Left lobe of liver (tissue), 2 donors: Measurements from ENCODE around the gene BBLN. TPM values are rescaled to one million over a fixed set of nuclear protein-coding genes. Genes with fewer than 3 reads are reported as not detected.
"Not testable (repeated sequence)": the region's sequence is repeated elsewhere in the genome, so short reads cannot be mapped to it uniquely, and the experiment has no call there.

Source experiments
- ATAC-seq: fragments of 200-7000 bp; cut with Tn5 transposase; one replicate; pipeline ENCODE4 v1.9.1; 2020; ENCODE audit warnings: mild to moderate bottlenecking, moderate library complexity
- DNase-seq: peaks from one replicate; pipeline ENCODE4 v3.0.0-alpha.2; 2020; ENCODE audit warnings: low spot score
- total RNA-seq: library from RNA; stranded (reverse); gene quantifications from one replicate; pipeline ENCODE4 v1.2.1, GENCODE V29; 2021
- donor health status: DM: no; HTN: no; CAD: no; lungs with moderate emphysema.
- donor health status: DM: no; HTN: yes; CAD: no.

Gene BBLN
- 20.8 TPM for total RNA-seq

GRCh38 chr9:128159784-128160602, at the start of gene BBLN:
Gene BBLN, plus strand, starts transcription at chr9:128160265. Its CDS starts 143 bp downstream, at chr9:128160408.
- ATAC-seq (peak; percentile 95), DNase-seq (peak; percentile 97)

DNA sequence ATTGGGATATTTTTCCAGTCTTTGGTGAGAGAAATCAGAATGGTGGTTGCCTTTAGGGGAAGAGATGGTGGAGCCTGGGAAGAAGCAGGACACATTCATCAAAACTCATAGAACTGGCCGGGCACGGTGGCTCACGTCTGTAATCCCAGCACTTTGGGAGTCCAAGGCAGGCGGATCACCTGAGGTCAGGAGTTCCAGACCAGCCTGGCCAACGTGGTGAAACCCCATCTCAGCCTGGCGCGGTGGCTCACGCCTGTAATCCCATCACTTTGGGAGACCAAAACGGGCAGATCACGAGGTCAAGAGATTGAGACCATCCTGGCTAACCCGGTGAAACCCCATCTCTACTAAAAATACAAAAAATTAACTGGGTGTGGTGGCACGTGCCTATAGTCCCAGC, 48.3 kb upstream of the BBLN start:
- not testable (repeated sequence) for DNase-seq, ATAC-seq

GRCh38 chr9:128113526-128114325, 46.3 kb upstream of the BBLN start:
- ATAC-seq (no peak), DNase-seq (no peak)

- DNase-seq (peak; percentile 60), ATAC-seq (no peak)
Measured at GRCh38 chr9:128114326-128115186, 45.5 kb upstream of the BBLN start.

DNA sequence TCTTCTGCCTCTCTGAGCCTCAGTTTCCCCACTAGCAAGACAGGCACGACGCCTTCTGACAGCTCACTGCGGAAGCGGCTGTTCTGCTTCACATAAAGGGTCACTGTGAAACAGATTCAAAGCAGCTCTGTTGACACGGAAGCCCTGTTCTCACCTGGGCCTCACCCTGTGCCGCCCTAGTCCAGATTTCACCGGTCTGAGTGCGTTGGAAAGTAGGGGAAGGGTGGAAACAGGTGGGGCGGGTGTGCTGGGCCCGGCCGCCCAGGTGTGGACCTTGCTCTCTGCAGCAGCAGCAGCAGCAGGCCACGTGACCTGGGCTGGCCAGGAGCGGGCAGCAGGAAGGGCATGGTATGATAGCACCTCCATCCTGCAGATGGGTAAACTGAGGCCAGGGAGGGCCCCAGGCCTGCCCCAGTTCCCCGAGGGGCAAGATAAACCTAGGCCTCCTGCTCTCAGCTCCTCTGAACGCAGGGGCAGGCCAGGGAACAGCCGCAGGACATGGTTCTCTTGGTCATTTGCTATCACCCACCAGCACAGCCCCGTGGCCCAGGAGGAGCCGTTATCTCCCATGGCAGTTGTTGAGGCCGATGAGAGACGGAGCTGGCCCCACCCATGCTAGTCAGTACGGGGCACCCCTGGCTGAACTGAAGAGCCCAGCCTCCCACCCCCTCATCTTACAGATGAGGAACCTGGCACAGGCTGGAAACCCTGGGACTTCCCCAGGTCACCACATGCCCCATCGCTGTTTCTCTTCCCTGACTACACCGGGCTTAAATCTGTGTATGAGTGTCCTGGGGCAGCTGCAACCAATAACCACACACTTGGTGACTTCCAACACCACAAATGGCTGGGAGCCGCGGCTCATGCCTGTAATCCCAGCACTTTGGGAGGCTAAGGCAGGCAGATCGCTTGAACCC, 44.6 kb upstream of the BBLN start:
- DNase-seq (peak; percentile 93), ATAC-seq (peak; percentile 72)

- peak; percentile 49 for DNase-seq
- no peak for ATAC-seq
Measured at GRCh38 chr9:128116104-128117083, 43.7 kb upstream of the BBLN start.

GRCh38 chr9:128117613-128118471, 42.2 kb upstream of the BBLN start:
- DNase-seq (peak; percentile 95), ATAC-seq (peak; percentile 77)

DNA sequence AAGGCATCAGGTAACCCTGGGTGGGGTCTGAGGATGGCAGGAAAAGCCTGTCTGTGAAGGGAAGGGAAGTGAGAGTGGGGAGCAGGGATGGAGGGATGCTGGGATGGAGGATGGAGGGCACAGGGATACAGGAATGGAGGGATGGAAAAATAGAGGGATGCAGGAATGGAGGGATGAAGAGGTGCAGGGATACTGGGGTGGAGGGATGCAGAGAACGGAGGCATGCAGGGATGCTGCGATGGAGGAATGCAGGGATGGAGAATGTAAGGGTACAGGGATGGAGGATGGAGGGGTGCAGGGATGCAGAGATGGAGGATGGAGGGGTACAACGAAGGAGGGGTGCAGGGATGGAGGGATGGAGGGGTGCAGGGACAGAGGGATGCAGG, 41.6 kb upstream of the BBLN start:
- ATAC-seq (no peak), DNase-seq (no peak)

- DNase-seq (peak; percentile 47), ATAC-seq (no peak)
Measured at GRCh38 chr9:128118971-128119665, 40.9 kb upstream of the BBLN start.

DNA sequence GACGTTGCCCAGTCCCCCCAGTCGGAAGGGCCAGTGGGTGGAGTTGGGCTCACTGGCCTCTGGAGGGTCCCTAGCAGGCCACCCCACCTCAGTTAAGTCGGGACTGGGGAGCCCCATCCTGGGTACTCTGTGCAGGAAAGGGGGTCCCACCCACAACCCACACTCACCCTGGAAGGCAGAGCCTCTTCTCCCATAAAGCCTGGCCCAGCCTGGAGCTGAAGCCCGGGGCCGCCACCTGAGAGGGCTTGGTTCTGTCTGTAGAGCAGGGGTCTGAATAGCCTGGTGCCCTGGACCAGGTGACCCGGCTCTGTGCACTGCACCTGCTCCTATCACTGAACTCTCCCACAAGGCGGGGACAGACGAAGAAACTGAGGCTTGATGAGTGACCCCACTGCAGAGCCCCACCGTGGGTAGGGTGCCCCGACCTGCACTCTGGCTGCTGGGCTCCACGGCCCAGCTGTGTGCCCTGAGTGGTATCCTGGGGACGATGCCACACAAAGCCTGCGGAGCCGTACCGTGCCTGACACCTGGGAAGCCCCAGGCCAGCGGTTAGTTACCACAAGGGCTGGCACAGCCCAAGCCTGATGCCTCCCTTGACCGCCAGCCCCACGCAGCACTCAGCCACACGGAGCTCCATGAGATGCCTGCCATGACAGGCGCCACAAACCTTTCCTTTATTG, 39.9 kb upstream of the BBLN start:
- DNase-seq: peak; percentile 43
- no peak for ATAC-seq

DNA sequence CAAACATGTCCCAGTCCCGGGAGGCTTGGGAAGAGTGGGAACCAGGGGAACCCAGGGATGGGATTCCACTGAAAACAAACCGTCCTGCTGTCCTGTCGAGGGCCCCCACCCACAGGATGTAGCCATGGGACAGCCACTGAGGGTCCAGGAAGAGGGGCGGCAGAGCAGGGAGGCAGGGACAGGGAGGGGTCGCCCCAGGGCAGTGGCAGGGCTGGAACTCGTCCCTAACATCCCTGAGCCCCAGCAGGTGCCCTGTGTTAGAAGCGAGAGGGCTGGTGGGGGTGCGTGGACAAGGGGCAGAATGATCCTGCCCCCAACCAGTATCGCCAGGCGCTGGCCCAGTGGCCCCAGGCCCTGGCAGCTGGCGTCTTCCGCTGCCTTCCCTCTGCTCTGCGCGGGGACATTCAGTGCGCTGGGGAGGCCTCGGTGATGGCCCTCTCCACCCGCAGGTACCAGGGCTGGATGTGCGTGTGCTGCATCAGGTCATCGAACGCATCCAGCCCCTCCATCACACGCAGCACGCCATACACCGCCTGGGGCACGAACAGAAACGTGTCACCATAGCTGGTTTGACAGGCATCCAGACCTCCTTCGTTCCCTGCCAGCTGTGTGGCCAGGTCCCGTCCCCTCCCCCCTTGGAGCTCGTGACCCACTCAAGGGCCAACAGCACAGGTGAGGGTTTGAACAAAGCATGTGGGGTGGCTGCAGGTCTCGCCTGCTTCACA, 39.2 kb upstream of the BBLN start:
- ATAC-seq (no peak), DNase-seq (peak; percentile 44)

DNA sequence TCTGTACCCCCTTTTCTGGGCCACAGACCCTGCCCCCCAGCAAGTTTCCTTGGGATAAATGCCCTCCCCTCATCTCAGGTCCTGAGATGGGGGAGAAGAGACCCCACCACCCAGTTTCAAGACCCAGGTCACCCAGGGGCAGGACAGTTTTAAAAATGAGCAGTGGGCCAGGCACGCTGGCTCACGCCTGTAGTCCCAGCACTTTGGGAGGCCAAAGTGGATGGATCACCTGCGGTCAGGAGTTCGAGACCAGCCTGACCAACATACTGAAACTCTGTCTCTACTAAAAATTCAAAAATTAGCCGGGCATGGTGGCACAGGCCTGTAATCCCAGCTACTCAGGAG, 38.6 kb upstream of the BBLN start:
- ATAC-seq (no peak), DNase-seq (no peak)

- ATAC-seq: no peak
- peak; percentile 44 for DNase-seq
Measured at GRCh38 chr9:128121924-128122808, 37.9 kb upstream of the BBLN start.

DNA sequence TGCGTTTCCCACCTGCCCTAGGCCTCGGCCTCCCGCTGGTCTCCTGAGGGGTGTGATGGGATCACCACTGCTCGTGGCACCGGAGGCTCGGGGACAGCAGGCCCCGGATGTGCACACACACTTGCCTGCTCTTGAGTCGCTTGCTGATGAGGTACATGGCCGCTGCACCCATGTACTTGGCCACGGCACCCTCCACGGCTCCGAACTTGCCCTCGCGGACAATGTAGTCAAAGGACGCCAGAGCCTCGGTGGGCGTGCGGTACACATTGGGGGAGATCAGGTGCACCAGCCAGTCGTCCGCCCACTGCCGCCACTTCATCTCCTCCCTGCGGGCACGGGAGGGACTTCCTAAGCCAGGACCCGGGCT, 37.3 kb upstream of the BBLN start:
- ATAC-seq: no peak
- no peak for DNase-seq

- ATAC-seq (no peak), DNase-seq (no peak)
Measured at GRCh38 chr9:128123451-128124080, 36.5 kb upstream of the BBLN start.
